Suprapubic skin (tissue), 3 donors: Measurements from ENCODE around the gene POPDC2.

Source experiments
- EP300 ChIP-seq: sonication (generic); formaldehyde crosslinking; IDR thresholded peaks from one replicate; pipeline ENCODE4 v1.6.1; 2017; ENCODE audit warnings: antibody characterized with exemption
- TF ChIP-seq, protein P1 (sequence below), 2 donors: fragments of 200-600 bp in 1 of 2; fragments of 450-650 bp in 1 of 2; sonication (generic) in 1 of 2; IDR thresholded peaks; one replicate each; pipeline ENCODE4 v1.5.1; 2016 to 2019; ENCODE audit warnings: antibody characterized with exemption in 2 of 2, mild to moderate bottlenecking in 1 of 2, moderate library complexity in 1 of 2

DNA sequence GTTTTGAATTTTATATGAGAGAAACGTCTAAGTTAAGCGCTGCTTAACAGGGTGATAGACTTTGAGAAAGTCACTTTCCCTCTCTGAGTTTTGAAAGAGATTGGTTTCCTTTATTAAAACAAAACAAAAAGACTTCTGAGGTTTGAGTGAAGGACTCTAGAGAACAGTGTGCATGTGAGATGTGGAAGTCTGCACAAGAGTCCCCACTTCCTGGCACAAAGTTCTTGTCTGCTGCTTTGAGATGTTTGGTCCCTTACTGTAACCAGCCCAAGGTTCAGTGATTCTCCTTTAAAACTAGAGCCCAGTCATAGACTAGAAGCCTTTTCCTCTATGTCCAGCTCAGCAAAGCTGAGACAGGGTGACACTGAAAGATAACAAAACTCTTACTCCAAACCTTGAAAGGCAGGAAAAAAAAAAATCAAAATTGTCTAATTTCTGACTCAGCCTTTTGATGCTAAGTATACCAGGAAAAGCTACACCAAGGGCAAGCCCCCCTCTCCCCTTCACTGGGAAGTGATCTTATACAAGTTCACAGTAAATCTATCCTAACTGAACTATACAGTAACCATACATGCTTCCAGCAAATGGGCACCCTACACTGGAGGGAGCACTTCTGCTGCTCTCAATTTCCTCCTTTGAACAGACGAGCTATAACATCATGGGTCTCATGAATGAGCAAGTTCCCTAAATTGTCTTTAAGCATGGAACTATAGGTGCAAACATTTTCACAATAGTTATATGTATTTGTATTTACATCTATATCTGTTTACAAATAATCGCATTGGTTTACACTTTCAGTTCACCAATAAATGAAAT is 2.3 kb downstream of the POPDC2 start:
- TF ChIP-seq, protein P1, sequence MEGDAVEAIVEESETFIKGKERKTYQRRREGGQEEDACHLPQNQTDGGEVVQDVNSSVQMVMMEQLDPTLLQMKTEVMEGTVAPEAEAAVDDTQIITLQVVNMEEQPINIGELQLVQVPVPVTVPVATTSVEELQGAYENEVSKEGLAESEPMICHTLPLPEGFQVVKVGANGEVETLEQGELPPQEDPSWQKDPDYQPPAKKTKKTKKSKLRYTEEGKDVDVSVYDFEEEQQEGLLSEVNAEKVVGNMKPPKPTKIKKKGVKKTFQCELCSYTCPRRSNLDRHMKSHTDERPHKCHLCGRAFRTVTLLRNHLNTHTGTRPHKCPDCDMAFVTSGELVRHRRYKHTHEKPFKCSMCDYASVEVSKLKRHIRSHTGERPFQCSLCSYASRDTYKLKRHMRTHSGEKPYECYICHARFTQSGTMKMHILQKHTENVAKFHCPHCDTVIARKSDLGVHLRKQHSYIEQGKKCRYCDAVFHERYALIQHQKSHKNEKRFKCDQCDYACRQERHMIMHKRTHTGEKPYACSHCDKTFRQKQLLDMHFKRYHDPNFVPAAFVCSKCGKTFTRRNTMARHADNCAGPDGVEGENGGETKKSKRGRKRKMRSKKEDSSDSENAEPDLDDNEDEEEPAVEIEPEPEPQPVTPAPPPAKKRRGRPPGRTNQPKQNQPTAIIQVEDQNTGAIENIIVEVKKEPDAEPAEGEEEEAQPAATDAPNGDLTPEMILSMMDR (IDR thresholded peaks at IDR 0.05) = no peak
- TF ChIP-seq EP300 = no peak
